Gastrocnemius medialis (tissue), 4 donors: ENCODE data around the gene GATAD1.

Source experiments
- POLR2A ChIP-seq, 2 donors: fragments of 450-650 bp; IDR thresholded peaks; one replicate each; pipeline ENCODE4 v1.6.1; 2017; ENCODE audit warnings: antibody characterized with exemption in 2 of 2, mild to moderate bottlenecking in 2 of 2, moderate library complexity in 2 of 2
- TF ChIP-seq, protein P1 (sequence below), 5 experiments: fragments of 450-650 bp in 3 of 5; fragments of 200-600 bp in 2 of 5; sonication (generic) in 2 of 5; IDR thresholded peaks in 4 of 5; conservative IDR thresholded peaks in 1 of 5; 1 replicate in 4 of 5; 2 replicates in 1 of 5; pipeline ENCODE4 v1.5.1; 2016 to 2019; ENCODE audit warnings: antibody characterized with exemption in 5 of 5, mild to moderate bottlenecking in 3 of 5, moderate library complexity in 3 of 5

GRCh38 chr7:92425311-92425947 is 21.9 kb upstream of the GATAD1 start:
- TF ChIP-seq, protein P1, sequence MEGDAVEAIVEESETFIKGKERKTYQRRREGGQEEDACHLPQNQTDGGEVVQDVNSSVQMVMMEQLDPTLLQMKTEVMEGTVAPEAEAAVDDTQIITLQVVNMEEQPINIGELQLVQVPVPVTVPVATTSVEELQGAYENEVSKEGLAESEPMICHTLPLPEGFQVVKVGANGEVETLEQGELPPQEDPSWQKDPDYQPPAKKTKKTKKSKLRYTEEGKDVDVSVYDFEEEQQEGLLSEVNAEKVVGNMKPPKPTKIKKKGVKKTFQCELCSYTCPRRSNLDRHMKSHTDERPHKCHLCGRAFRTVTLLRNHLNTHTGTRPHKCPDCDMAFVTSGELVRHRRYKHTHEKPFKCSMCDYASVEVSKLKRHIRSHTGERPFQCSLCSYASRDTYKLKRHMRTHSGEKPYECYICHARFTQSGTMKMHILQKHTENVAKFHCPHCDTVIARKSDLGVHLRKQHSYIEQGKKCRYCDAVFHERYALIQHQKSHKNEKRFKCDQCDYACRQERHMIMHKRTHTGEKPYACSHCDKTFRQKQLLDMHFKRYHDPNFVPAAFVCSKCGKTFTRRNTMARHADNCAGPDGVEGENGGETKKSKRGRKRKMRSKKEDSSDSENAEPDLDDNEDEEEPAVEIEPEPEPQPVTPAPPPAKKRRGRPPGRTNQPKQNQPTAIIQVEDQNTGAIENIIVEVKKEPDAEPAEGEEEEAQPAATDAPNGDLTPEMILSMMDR (IDR thresholded peaks at IDR 0.05 in 4 of 5, conservative IDR thresholded peaks at IDR 0.05 in 1 of 5): no peak
- TF ChIP-seq POLR2A (IDR thresholded peaks at IDR 0.05): no peak
